Measurements from ENCODE around the gene CENPV.

DNA sequence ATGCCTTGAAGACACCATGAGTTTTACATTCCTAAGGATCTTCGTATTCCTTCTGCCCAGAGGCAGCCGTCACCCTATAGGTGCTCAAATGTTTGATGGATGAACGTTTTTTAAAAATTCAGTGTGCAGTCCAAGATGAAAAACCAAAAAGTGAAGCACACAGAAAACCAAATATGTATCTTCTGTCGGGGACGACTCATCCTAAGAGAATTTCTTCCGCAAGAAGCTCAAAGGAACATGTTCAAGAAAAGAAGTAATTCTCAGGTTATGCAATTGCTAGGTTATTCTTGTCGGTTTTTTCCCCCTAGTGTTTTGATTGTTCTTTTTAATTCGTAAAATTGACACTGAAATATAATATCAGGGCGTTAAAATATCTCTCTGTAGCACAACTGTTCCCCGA lies 1.4 kb downstream of the CENPV start:
- TF ChIP-seq POLR2A (IDR thresholded peaks at IDR 0.05; ENCODE audit: low read length) (no peak), GATA1 (IDR thresholded peaks at IDR 0.05; ENCODE audit: low read depth, low read length) (no peak)

All from erythroblast (primary cell).